BLaER1 (cell line): ENCODE results near the gene ZNF627.
"Not testable (repeated sequence)": the region's sequence is repeated elsewhere in the genome, so short reads cannot be mapped to it uniquely, and the experiment has no call there.

ENCODE experiments used
- H3K27ac ChIP-seq: shearing (Covaris generic); formaldehyde crosslinking; 2 replicates; pipeline ENCODE4 v1.8.1; 2022
- H3K27me3 ChIP-seq: shearing (Covaris generic); formaldehyde crosslinking; 2 replicates; pipeline ENCODE4 v1.8.1; 2022
- H3K36me3 ChIP-seq: shearing (Covaris generic); formaldehyde crosslinking; 2 replicates; pipeline ENCODE4 v1.8.1; 2022
- H3K4me1 ChIP-seq: shearing (Covaris generic); formaldehyde crosslinking; 2 replicates; pipeline ENCODE4 v1.8.1; 2022
- H3K4me2 ChIP-seq: shearing (Covaris generic); formaldehyde crosslinking; 2 replicates; pipeline ENCODE4 v1.8.1; 2022
- H3K4me3 ChIP-seq: shearing (Covaris generic); formaldehyde crosslinking; 2 replicates; pipeline ENCODE4 v1.8.1; 2022
- H3K9ac ChIP-seq: shearing (Covaris generic); formaldehyde crosslinking; 2 replicates; pipeline ENCODE4 v1.8.1; 2022
- H3K9me3 ChIP-seq: shearing (Covaris generic); formaldehyde crosslinking; 2 replicates; pipeline ENCODE4 v1.8.1; 2022
- H4K20me1 ChIP-seq: shearing (Covaris generic); formaldehyde crosslinking; 2 replicates; pipeline ENCODE4 v1.8.1; 2022
- Cebpa-rat ChIP-seq: shearing (Covaris generic); IDR thresholded peaks from 2 replicates; pipeline ENCODE4 v1.8.1; 2022

The ZNF627 gene

DNA sequence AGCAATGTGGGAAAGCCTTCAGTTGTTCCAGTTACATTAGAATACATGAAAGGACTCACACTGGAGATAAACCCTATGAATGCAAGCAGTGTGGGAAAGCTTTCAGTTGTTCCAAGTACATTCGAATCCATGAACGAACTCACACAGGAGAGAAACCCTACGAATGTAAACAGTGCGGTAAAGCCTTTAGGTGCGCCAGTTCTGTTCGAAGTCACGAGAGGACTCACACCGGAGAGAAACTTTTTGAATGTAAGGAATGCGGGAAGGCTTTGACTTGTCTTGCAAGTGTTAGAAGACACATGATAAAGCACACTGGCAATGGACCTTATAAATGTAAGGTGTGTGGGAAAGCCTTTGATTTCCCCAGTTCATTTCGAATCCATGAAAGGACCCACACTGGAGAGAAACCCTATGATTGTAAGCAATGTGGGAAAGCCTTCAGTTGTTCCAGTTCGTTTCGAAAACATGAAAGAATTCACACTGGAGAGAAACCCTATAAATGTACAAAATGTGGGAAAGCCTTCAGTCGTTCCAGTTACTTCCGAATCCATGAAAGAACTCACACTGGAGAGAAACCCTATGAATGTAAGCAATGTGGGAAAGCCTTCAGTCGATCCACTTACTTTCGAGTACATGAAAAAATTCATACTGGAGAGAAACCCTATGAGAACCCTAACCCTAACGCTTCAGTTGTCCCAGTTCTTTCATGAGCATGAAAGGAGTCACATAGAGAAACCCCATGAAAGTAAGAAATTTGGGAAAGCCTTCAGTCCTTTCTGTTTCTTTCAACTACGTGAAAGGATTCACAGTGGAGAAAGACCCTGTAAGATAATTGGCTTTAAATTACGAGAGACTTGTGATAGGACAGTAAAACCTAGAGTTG lies 20.1 kb downstream of the ZNF627 start:
- Histone ChIP-seq H3K9me3 (peaks cover 89% of the 10 kb centered on the region), H3K36me3 (peaks cover 94% of the 10 kb centered on the region), H3K9ac (no peak overlapping the region), H3K27ac (no peak overlapping the region), H3K27me3 (0 out of 2 replicates have a peak, but pooled peaks cover 3% of the 10 kb centered on the region), H3K4me3 (peak overlapping the region; percentile 22), H3K4me1 (no peaks in the 10 kb centered on the region), H4K20me1 (peaks cover 41% of the 10 kb centered on the region), H3K4me2 (no peak overlapping the region)
- TF ChIP-seq Cebpa-rat: no peak

DNA sequence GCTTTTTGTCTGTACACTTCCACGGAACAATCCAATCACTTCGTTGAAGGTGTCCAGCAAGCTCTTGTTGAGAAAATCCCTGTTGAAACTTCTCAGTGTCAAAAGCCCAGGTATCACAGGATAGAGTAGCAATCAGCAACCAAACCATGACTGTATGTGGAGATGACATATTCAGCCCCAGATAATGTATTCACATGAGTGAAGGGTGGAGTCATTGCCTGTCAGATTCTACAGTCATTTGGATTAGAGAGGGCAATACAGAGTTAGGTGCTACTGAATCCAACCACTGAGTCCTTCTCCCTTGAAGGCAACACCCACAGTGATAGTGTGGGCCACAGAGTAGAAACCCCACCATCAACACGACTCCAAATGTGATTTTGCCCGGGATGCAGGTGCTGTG lies 23.3 kb downstream of the ZNF627 start:
- Histone ChIP-seq H4K20me1 (peaks cover 66% of the 10 kb centered on the region), H3K27ac (no peak overlapping the region), H3K9me3 (peaks cover 59% of the 10 kb centered on the region), H3K27me3 (peaks cover 31% of the 10 kb centered on the region), H3K4me2 (no peak overlapping the region), H3K36me3 (peaks cover 65% of the 10 kb centered on the region), H3K4me1 (peaks cover 13% of the 10 kb centered on the region), H3K4me3 (no peak overlapping the region), H3K9ac (no peak overlapping the region)
- TF ChIP-seq Cebpa-rat: no peak

- H3K4me1 ChIP-seq: peaks cover 13% of the 10 kb centered on the region
- H3K27me3 ChIP-seq: peaks cover 35% of the 10 kb centered on the region
- H3K9ac ChIP-seq, H3K4me3 ChIP-seq, H3K4me2 ChIP-seq, H3K27ac ChIP-seq: not testable (repeated sequence)
- H3K36me3 ChIP-seq: peaks cover 47% of the 10 kb centered on the region
- H3K9me3 ChIP-seq: peaks cover 41% of the 10 kb centered on the region
- peaks cover 67% of the 10 kb centered on the region for H4K20me1 ChIP-seq
Measured at GRCh38 chr19:11622401-11622800, 25.1 kb downstream of the ZNF627 start.

DNA sequence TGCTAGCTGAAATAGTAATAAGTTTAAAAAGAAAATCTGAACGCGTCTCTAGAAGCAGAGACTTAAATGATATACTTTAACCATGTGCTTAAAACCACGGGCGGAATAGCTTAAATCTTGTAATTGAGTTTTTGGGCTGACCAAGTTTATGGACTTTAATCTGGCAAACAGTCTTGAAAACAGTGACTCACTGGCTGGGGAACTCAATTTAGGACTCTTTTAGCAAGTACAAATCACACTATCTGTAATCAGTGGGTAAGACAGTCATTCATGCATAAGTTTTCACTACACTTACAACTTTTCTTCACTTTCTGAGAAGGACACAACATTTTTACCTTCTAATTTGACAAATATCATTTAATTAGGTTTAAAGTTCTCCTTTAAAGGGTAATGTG lies 26.8 kb downstream of the ZNF627 start:
- Histone ChIP-seq H4K20me1 (peaks cover 66% of the 10 kb centered on the region), H3K4me2 (peak overlapping the region; percentile 59), H3K9me3 (peaks cover 24% of the 10 kb centered on the region), H3K27me3 (peaks cover 35% of the 10 kb centered on the region), H3K36me3 (peaks cover 30% of the 10 kb centered on the region), H3K4me3 (no peak overlapping the region), H3K9ac (no peak overlapping the region), H3K4me1 (peaks cover 13% of the 10 kb centered on the region), H3K27ac (no peak overlapping the region)
- no peak for TF ChIP-seq Cebpa-rat

DNA sequence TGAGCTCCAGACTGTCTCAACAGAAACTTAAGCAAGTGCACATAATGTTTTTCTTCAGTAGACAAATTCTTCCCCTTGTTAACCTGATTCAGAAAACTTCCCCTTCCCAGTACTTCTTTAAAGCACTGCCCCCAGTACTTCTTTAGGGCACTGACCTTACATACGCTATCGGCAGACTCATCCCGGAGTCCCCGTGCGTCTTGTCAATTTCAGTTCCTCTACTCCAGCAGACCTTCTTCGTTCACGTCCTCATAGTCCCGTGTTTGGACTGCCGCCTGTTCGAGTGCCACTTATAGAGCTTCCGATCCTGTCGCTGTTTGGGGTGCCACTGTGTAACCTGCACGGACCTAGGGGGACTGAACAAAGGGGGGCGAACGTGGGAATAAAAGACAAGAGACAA lies 29.0 kb downstream of the ZNF627 start:
- Histone ChIP-seq H3K27ac (no peak overlapping the region), H3K4me3 (no peak overlapping the region), H3K36me3 (peaks cover 8% of the 10 kb centered on the region), H4K20me1 (peaks cover 44% of the 10 kb centered on the region), H3K4me2 (no peak overlapping the region), H3K9ac (no peak overlapping the region), H3K27me3 (peaks cover 32% of the 10 kb centered on the region), H3K4me1 (peaks cover 13% of the 10 kb centered on the region), H3K9me3 (peaks cover 15% of the 10 kb centered on the region; the same call in 1 of the 2 replicates)
- TF ChIP-seq Cebpa-rat: no peak

GRCh38 chr19:11633223-11633622 lies 35.9 kb downstream of the ZNF627 start:
- Histone ChIP-seq H3K9ac (no peak overlapping the region), H3K36me3 (no peaks in the 10 kb centered on the region), H3K4me2 (no peak overlapping the region)

DNA sequence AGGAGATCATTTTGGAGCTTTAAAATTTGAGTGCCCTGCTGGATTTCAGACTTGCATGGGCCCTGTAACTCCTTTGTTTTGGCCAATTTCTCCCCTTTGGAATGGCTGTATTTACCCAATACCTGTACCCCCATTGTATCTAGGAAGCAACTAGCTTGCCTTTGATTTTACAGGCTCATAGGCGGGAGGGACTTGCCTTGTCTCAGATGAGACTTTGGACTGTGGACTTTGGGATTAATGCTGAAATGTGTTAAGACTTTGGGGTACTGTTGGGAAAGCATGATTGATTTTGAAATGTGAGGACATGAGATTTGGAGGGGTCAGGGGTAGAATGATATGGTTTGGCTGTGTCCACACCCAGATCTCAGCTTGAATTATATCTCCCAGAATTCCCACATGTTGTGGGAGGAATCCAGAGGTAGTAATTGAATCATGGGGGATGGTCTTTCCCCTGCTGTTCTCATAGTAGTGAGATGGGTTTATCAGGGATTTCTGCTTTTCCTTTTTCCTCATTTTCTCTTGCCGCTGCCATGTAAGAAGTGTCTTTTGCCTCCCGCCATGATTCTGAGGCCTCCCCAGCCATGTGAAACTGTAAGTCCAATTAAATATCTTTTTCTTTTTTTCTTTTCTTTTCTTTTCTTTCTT lies 36.9 kb downstream of the ZNF627 start:
- H3K27ac ChIP-seq, H3K9ac ChIP-seq, H4K20me1 ChIP-seq, H3K27me3 ChIP-seq, H3K4me2 ChIP-seq, H3K4me3 ChIP-seq, H3K36me3 ChIP-seq, H3K4me1 ChIP-seq: not testable (repeated sequence)
- peaks cover 48% of the 10 kb centered on the region for H3K9me3 ChIP-seq

More at GRCh38 chr19:11633223-11633622, 35.9 kb downstream of the ZNF627 start:
- Histone ChIP-seq H3K27me3 (no peaks in the 10 kb centered on the region), H4K20me1 (no peaks in the 10 kb centered on the region), H3K27ac (no peak overlapping the region), H3K4me3 (no peak overlapping the region), H3K9me3 (peaks cover 48% of the 10 kb centered on the region), H3K4me1 (no peaks in the 10 kb centered on the region)
- no peak for TF ChIP-seq Cebpa-rat

GRCh38 chr19:11639245-11639601 lies 41.9 kb downstream of the ZNF627 start:
- Histone ChIP-seq H3K4me2 (peak overlapping the region; percentile 94), H3K4me3 (peak overlapping the region; percentile 88; the same call in 1 of the 2 replicates)

GRCh38 chr19:11639602-11640471 lies 42.6 kb downstream of the ZNF627 start:
- Histone ChIP-seq H3K4me3 (peak overlapping the region; percentile 88), H3K4me1 (peaks cover 19% of the 10 kb centered on the region), H3K4me2 (peak overlapping the region; percentile 94), H3K9ac (peak overlapping the region; percentile 86), H3K27ac (peak overlapping the region; percentile 78), H3K9me3 (peaks cover 23% of the 10 kb centered on the region; the same call in 1 of the 2 replicates), H3K27me3 (no peaks in the 10 kb centered on the region), H3K36me3 (peaks cover 7% of the 10 kb centered on the region; the same call in 1 of the 2 replicates), H4K20me1 (no peaks in the 10 kb centered on the region)
- no peak for TF ChIP-seq Cebpa-rat

More at GRCh38 chr19:11639245-11639601, 41.9 kb downstream of the ZNF627 start:
- no peak for TF ChIP-seq Cebpa-rat
- Histone ChIP-seq H3K4me1 (peaks cover 19% of the 10 kb centered on the region), H4K20me1 (no peaks in the 10 kb centered on the region), H3K36me3 (peaks cover 2% of the 10 kb centered on the region; the same call in 1 of the 2 replicates), H3K27ac (no peak overlapping the region), H3K9ac (no peak overlapping the region), H3K27me3 (no peaks in the 10 kb centered on the region), H3K9me3 (peaks cover 21% of the 10 kb centered on the region)
